NCI-H1105 treated with DMSO at 0.1 percent for 48 hours (cell line): Measurements from ENCODE around the gene CEACAM8.
"Not testable (repeated sequence)": the region's sequence is repeated elsewhere in the genome, so short reads cannot be mapped to it uniquely, and the experiment has no call there.

Experiments used
- DNase-seq: peaks from one replicate; lab custom pipeline; 2025; lab: John Stamatoyannopoulos, UW

CEACAM8 gene

GRCh38 chr19:42594617-42595489 lies at the start of gene CEACAM8:
Gene CEACAM8 (minus strand): TSS chr19:42594924. CDS start chr19:42594828, 96 bp downstream.
- DNase-seq = no peak

- DNase-seq = not testable (repeated sequence)
Observed at GRCh38 chr19:42639324-42640092, 44.8 kb upstream of the CEACAM8 start.

GRCh38 chr19:42635233-42635539 lies 40.5 kb upstream of the CEACAM8 start:
- no peak for DNase-seq

- DNase-seq = peak; percentile 12
Observed at GRCh38 chr19:42634409-42635232, 39.9 kb upstream of the CEACAM8 start.

- DNase-seq = no peak
Observed at GRCh38 chr19:42629191-42629590, 34.5 kb upstream of the CEACAM8 start.

- DNase-seq = no peak
Observed at GRCh38 chr19:42628411-42629140, 33.9 kb upstream of the CEACAM8 start.

GRCh38 chr19:42627916-42628315 lies 33.2 kb upstream of the CEACAM8 start:
- no peak for DNase-seq

GRCh38 chr19:42626181-42626580 lies 31.5 kb upstream of the CEACAM8 start:
- DNase-seq = no peak

- DNase-seq = no peak
Observed at GRCh38 chr19:42619271-42619670, 24.5 kb upstream of the CEACAM8 start.

- no peak for DNase-seq
Observed at GRCh38 chr19:42613666-42614065, 18.9 kb upstream of the CEACAM8 start.

- not testable (repeated sequence) for DNase-seq
Observed at GRCh38 chr19:42610401-42610915, 15.7 kb upstream of the CEACAM8 start.

GRCh38 chr19:42606660-42607351 lies 12.1 kb upstream of the CEACAM8 start:
- peak; percentile 37 for DNase-seq

- DNase-seq = no peak
Observed at GRCh38 chr19:42601811-42602443, 7.2 kb upstream of the CEACAM8 start.

GRCh38 chr19:42596391-42597072 lies 1.8 kb upstream of the CEACAM8 start:
- DNase-seq = peak; percentile 6

GRCh38 chr19:42595550-42596172 lies 937 bp upstream of the CEACAM8 start:
- no peak for DNase-seq

- DNase-seq = no peak
Observed at GRCh38 chr19:42589792-42590191, 4.9 kb downstream of the CEACAM8 start.

- no peak for DNase-seq
Observed at GRCh38 chr19:42584466-42584865, 10.3 kb downstream of the CEACAM8 start.

- DNase-seq = no peak
Observed at GRCh38 chr19:42577016-42577415, 17.7 kb downstream of the CEACAM8 start.

GRCh38 chr19:42576241-42576640 lies 18.5 kb downstream of the CEACAM8 start:
- no peak for DNase-seq
